Inferior parietal cortex (tissue), 1 donor: ENCODE measurements around the gene DEDD2.

Source experiments
- DNase-seq: peaks from one replicate; pipeline ENCODE4 v3.0.0-alpha.2; 2016; ENCODE audit errors: extremely low spot score

Gene DEDD2

GRCh38 chr19:42228641-42229040, 11.2 kb upstream of the DEDD2 start:
- no peak for DNase-seq

- no peak for DNase-seq
Observed at GRCh38 chr19:42226886-42227285, 9.4 kb upstream of the DEDD2 start.

GRCh38 chr19:42225718-42226292, 8.3 kb upstream of the DEDD2 start:
- DNase-seq = no peak

- no peak for DNase-seq
Observed at GRCh38 chr19:42224940-42225717, 7.7 kb upstream of the DEDD2 start.

- no peak for DNase-seq
Observed at GRCh38 chr19:42220751-42221097, 3.2 kb upstream of the DEDD2 start.

GRCh38 chr19:42219812-42220750, 2.6 kb upstream of the DEDD2 start, which contains the start of gene ZNF526:
ZNF526 (plus strand) TSS chr19:42220312; CDS start chr19:42224404, 4,092 bp downstream.
- peak; percentile 99 for DNase-seq

GRCh38 chr19:42216653-42217519, 591 bp downstream of the DEDD2 start:
- DNase-seq = no peak

GRCh38 chr19:42214810-42215485, 2.5 kb downstream of the DEDD2 start:
- no peak for DNase-seq

- no peak for DNase-seq
Observed at GRCh38 chr19:42212886-42213285, 4.6 kb downstream of the DEDD2 start.

- DNase-seq = no peak
Observed at GRCh38 chr19:42208612-42209011, 8.9 kb downstream of the DEDD2 start.

- DNase-seq = no peak
Observed at GRCh38 chr19:42207767-42208271, 9.7 kb downstream of the DEDD2 start.

GRCh38 chr19:42206871-42207755, 10.4 kb downstream of the DEDD2 start:
- no peak for DNase-seq

GRCh38 chr19:42204664-42205063, 12.8 kb downstream of the DEDD2 start:
- no peak for DNase-seq

GRCh38 chr19:42203700-42204099, 13.8 kb downstream of the DEDD2 start:
- DNase-seq = no peak

- no peak for DNase-seq
Observed at GRCh38 chr19:42202290-42202880, 15.1 kb downstream of the DEDD2 start.

GRCh38 chr19:42201489-42202289, 15.8 kb downstream of the DEDD2 start:
- no peak for DNase-seq

GRCh38 chr19:42200116-42200715, 17.3 kb downstream of the DEDD2 start:
- no peak for DNase-seq
